Measurements from ENCODE around the gene CMPK2. TPM values are rescaled to one million over a fixed set of nuclear protein-coding genes. Genes with fewer than 3 reads are reported as not detected.
"Not testable (repeated sequence)": the region's sequence is repeated elsewhere in the genome, so short reads cannot be mapped to it uniquely, and the experiment has no call there.

CMPK2 gene
- total RNA-seq, 3 donors from 2014 or later, result 7.2 to 15.8 (median 9.8) TPM

DNA sequence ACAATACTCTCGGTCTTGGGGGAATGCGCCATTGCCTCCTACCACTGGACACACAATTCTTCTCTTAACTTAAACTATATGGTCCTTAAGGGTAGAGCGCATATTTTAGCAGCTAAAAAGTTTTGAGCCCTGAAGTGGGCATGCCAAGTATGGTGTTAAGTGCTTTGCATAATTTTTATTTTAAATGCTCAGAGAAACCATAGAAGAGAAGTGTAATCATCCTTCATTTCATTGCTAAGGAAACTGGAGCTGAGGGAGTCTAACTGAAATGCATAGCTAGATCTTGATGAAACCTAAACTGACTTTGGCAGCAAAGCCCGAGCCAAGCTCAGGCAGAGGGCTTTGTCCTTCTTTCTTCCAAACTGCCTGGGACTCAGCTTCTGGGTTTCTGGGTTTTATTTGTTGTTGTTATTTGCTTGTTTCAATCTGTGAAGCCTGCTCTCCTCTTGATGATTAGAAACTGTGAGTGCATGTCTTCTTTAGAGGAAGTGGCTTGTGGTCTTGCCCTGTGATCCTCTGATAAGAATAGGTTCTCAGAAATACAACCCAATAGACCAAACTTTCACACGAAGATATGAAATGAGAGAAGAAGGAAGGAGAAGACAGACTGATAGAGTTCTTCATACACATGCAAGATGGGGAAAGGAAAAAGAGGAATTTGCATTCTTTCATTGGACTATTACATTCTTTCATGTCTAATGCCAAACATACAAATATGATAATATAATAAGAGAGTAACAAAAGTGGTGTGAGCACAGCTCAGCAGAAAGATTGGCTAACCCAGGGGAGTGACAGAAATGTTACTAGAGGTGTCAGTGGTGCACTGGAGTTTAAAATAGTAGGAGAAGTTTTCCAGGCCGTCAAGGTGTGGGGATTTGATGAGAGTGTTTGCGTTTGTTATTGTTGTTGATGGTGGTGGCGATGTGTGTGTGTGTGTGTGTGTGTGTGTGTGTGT is 44.0 kb upstream of the CMPK2 start:
- intact Hi-C loops (cut with DNase I, micrococcal nuclease), result no loop called here
- TF ChIP-seq, protein P1, sequence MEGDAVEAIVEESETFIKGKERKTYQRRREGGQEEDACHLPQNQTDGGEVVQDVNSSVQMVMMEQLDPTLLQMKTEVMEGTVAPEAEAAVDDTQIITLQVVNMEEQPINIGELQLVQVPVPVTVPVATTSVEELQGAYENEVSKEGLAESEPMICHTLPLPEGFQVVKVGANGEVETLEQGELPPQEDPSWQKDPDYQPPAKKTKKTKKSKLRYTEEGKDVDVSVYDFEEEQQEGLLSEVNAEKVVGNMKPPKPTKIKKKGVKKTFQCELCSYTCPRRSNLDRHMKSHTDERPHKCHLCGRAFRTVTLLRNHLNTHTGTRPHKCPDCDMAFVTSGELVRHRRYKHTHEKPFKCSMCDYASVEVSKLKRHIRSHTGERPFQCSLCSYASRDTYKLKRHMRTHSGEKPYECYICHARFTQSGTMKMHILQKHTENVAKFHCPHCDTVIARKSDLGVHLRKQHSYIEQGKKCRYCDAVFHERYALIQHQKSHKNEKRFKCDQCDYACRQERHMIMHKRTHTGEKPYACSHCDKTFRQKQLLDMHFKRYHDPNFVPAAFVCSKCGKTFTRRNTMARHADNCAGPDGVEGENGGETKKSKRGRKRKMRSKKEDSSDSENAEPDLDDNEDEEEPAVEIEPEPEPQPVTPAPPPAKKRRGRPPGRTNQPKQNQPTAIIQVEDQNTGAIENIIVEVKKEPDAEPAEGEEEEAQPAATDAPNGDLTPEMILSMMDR (IDR thresholded peaks at IDR 0.05), result no peak
- ATAC-seq (peak; percentile 69), DNase-seq (peak in 1 of 3 donors; percentile 57)
- Histone ChIP-seq H3K9me3 (no peaks in the 10 kb centered on the region), H3K36me3 (ENCODE audit: low read depth) (no peaks in the 10 kb centered on the region), H3K4me1 (ENCODE audit: low read depth) (peaks cover 3% of the 10 kb centered on the region), H3K4me3 (no peak overlapping the region)

DNA sequence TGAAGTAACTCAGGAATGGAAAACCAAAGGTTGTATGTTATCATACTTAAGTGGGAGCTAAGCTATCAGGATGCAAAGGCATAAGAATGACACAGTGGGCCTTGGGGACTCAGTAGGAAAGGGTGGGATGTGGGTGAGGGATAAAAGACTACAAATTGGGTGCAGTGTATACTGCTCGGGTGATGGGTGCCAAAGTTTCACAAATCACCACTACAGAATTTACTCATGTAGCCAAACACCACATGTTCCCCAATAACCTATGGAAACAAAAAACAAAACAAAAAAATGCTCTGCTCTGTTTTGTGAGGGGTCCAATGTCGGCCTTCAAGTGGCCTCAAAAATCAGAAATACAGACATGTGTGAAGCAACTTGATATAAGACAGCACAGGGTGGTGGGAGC is 42.6 kb upstream of the CMPK2 start:
- intact Hi-C loops (cut with DNase I, micrococcal nuclease), result no loop called here

GRCh38 chr2:6906165-6906741 is 40.5 kb upstream of the CMPK2 start:
- TF ChIP-seq, protein P1 (IDR thresholded peaks at IDR 0.05), result no peak
- ATAC-seq, result peak; percentile 85
- no peak overlapping the region for H3K4me3 ChIP-seq
- no peaks in the 10 kb centered on the region for H3K4me1 ChIP-seq (ENCODE audit: low read depth)
- H3K9me3 ChIP-seq, result no peaks in the 10 kb centered on the region
- intact Hi-C loops (cut with DNase I, micrococcal nuclease), result no loop called here
- H3K36me3 ChIP-seq (ENCODE audit: low read depth), result no peaks in the 10 kb centered on the region
- no peak for DNase-seq

More for the DNA sequence above, 42.6 kb upstream of the CMPK2 start:
- ATAC-seq (no peak), DNase-seq (no peak)
- Histone ChIP-seq H3K4me3 (no peak overlapping the region), H3K36me3 (ENCODE audit: low read depth) (no peaks in the 10 kb centered on the region), H3K9me3 (no peaks in the 10 kb centered on the region), H3K4me1 (ENCODE audit: low read depth) (no peaks in the 10 kb centered on the region)
- TF ChIP-seq, protein P1 (IDR thresholded peaks at IDR 0.05), result no peak

GRCh38 chr2:6905668-6906067 is 40.0 kb upstream of the CMPK2 start:
- no peaks in the 10 kb centered on the region for H3K4me1 ChIP-seq (ENCODE audit: low read depth)
- DNase-seq (no peak), ATAC-seq (no peak)
- H3K4me3 ChIP-seq, result no peak overlapping the region
- TF ChIP-seq, protein P1 (IDR thresholded peaks at IDR 0.05), result no peak
- H3K9me3 ChIP-seq, result no peaks in the 10 kb centered on the region
- intact Hi-C loops (cut with DNase I, micrococcal nuclease), result no loop called here
- H3K36me3 ChIP-seq (ENCODE audit: low read depth), result no peaks in the 10 kb centered on the region

- intact Hi-C loops (cut with DNase I, micrococcal nuclease); H3K4me1 ChIP-seq (ENCODE audit: low read depth); H3K9me3 ChIP-seq; ATAC-seq; DNase-seq; H3K4me3 ChIP-seq; H3K36me3 ChIP-seq (ENCODE audit: low read depth): not testable (repeated sequence)
These were observed 36.9 kb upstream of the CMPK2 start for GRCh38 chr2:6902581-6902980.

Measured in mucosa of descending colon (tissue), 3 donors.